ENCODE measurements around the gene GLIPR2.

GLIPR2 gene

GRCh38 chr9:36141288-36141687 lies 4.8 kb downstream of the GLIPR2 start:
- H3K27ac ChIP-seq (ENCODE audit: extremely low read depth, low read depth, low read length), result no peak overlapping the region
- H3K36me3 ChIP-seq (ENCODE audit: control insufficient read depth in 2 of 2, insufficient read depth in 1 of 2, low read length in 2 of 2), result no peaks in the 10 kb centered on the region
- no peaks in the 10 kb centered on the region for H3K9me3 ChIP-seq (ENCODE audit: control insufficient read depth, insufficient read depth, low read depth, low read length)
- ChIA-PET CTCF (interaction anchor here (0.7 to 7.0 kb wide), 8 partner anchors 23 to 233 kb away, joined by 3 to 55 read pairs (median 4); no protein-coding TSS in a partner anchor), POLR2A (interaction anchor here (0.6 kb wide), 1 partner anchor 27 kb away, joined by 3 read pairs; no protein-coding TSS in a partner anchor)
- H3K4me1 ChIP-seq (ENCODE audit: control insufficient read depth, insufficient read depth, low read length), result no peaks in the 10 kb centered on the region
- no peak overlapping the region for H3K4me3 ChIP-seq (ENCODE audit: low read depth, low read length)
- TF ChIP-seq CTCF (tag by site-specific recombination; IDR thresholded peaks at IDR 0.05) (peak; percentile 26; the same call in 1 of the 2 replicates), GLI2 (tag by site-specific recombination; IDR thresholded peaks at IDR 0.05; ENCODE audit: borderline replicate concordance, low read depth) (no peak)

GRCh38 chr9:36141761-36142160 lies 5.2 kb downstream of the GLIPR2 start:
- ChIA-PET CTCF (interaction anchor here (0.6 to 7.0 kb wide), 4 partner anchors 23 to 66 kb away, joined by 3 to 55 read pairs (median 4); no protein-coding TSS in a partner anchor), POLR2A (interaction anchor here (0.6 kb wide), 1 partner anchor 27 kb away, joined by 3 read pairs; no protein-coding TSS in a partner anchor)
- H3K36me3 ChIP-seq (ENCODE audit: control insufficient read depth in 2 of 2, insufficient read depth in 1 of 2, low read length in 2 of 2), result no peaks in the 10 kb centered on the region
- no peak overlapping the region for H3K27ac ChIP-seq (ENCODE audit: extremely low read depth, low read depth, low read length)
- H3K9me3 ChIP-seq (ENCODE audit: control insufficient read depth, insufficient read depth, low read depth, low read length), result no peaks in the 10 kb centered on the region
- no peak for TF ChIP-seq GLIS2 (tag by site-specific recombination; IDR thresholded peaks at IDR 0.05)
- no peak for TF ChIP-seq ZNF280C (tag by site-specific recombination; IDR thresholded peaks at IDR 0.05)
- no peak for TF ChIP-seq ZNF843 (tag by site-specific recombination; IDR thresholded peaks at IDR 0.05)
- no peak for TF ChIP-seq ZNF148 (tag by site-specific recombination; IDR thresholded peaks at IDR 0.05; ENCODE audit: borderline replicate concordance)
- no peak for TF ChIP-seq ZNF24 (tag by site-specific recombination; IDR thresholded peaks at IDR 0.05)
- H3K4me3 ChIP-seq (ENCODE audit: low read depth, low read length), result no peak overlapping the region
- H3K4me1 ChIP-seq (ENCODE audit: control insufficient read depth, insufficient read depth, low read length), result no peaks in the 10 kb centered on the region

GRCh38 chr9:36142510-36143244 lies 6.1 kb downstream of the GLIPR2 start:
- no peaks in the 10 kb centered on the region for H3K36me3 ChIP-seq (ENCODE audit: control insufficient read depth in 2 of 2, insufficient read depth in 1 of 2, low read length in 2 of 2)
- no peaks in the 10 kb centered on the region for H3K4me1 ChIP-seq (ENCODE audit: control insufficient read depth, insufficient read depth, low read length)
- no peak overlapping the region for H3K27ac ChIP-seq (ENCODE audit: extremely low read depth, low read depth, low read length)
- TF ChIP-seq GLIS1 (tag by site-specific recombination; IDR thresholded peaks at IDR 0.05), result peak; percentile 70
- TF ChIP-seq ZSCAN23 (tag by site-specific recombination; IDR thresholded peaks at IDR 0.05), result no peak
- no peaks in the 10 kb centered on the region for H3K9me3 ChIP-seq (ENCODE audit: control insufficient read depth, insufficient read depth, low read depth, low read length)
- CTCF ChIA-PET, result interaction anchor here (0.6 to 7.0 kb wide), 5 partner anchors 22 to 80 kb away, joined by 3 to 55 read pairs (median 4); no protein-coding TSS in a partner anchor
- H3K4me3 ChIP-seq (ENCODE audit: low read depth, low read length), result no peak overlapping the region
- POLR2A ChIA-PET, result interaction anchor here (0.9 to 1.0 kb wide), 2 partner anchors 20 to 22 kb away, joined by 3 to 6 read pairs; no protein-coding TSS in a partner anchor

Measured in HEK293 (cell line).